H9 (cell line): ENCODE results near the gene SLC6A8. TPM values are rescaled to one million over a fixed set of nuclear protein-coding genes. Genes with fewer than 3 reads are reported as not detected.
"Not testable (repeated sequence)": the region's sequence is repeated elsewhere in the genome, so short reads cannot be mapped to it uniquely, and the experiment has no call there.

Source experiments
- DNase-seq: peaks from one replicate; pipeline ENCODE4 v3.0.0-alpha.2; 2017
- H2AFZ ChIP-seq: one replicate; pipeline ENCODE4 v1.6.1; 2013; ENCODE audit warnings: mild to moderate bottlenecking, low read length, control low read depth, moderate library complexity
- H2AK5ac ChIP-seq: 2 replicates; pipeline ENCODE4 v1.6.1; 2013; ENCODE audit warnings: low read length, control low read depth, mixed read lengths; ENCODE audit not compliant: insufficient read length
- H2BK120ac ChIP-seq: one replicate; pipeline ENCODE4 v1.6.1; 2013; ENCODE audit warnings: low read depth, mild to moderate bottlenecking, low read length, control low read depth, inconsistent platforms; ENCODE audit not compliant: poor library complexity, severe bottlenecking
- H2BK12ac ChIP-seq: 2 replicates; pipeline ENCODE4 v1.6.1; 2013; ENCODE audit warnings: low read length, control low read depth, mixed read lengths, low read depth; ENCODE audit not compliant: insufficient read length
- H2BK15ac ChIP-seq: 2 replicates; pipeline ENCODE4 v1.6.1; 2013; ENCODE audit warnings: low read depth, low read length, control low read depth
- H2BK20ac ChIP-seq: one replicate; pipeline ENCODE4 v1.6.1; 2013; ENCODE audit warnings: low read depth, mild to moderate bottlenecking, low read length, control low read depth, inconsistent platforms; ENCODE audit not compliant: poor library complexity, severe bottlenecking
- H2BK5ac ChIP-seq: 2 replicates; pipeline ENCODE4 v1.6.1; 2013; ENCODE audit warnings: low read length, control low read depth, mixed read lengths; ENCODE audit not compliant: insufficient read length
- H3K14ac ChIP-seq: 2 replicates; pipeline ENCODE4 v1.6.1; 2013; ENCODE audit warnings: low read length, control low read depth; ENCODE audit not compliant: insufficient read depth
- H3K18ac ChIP-seq: 2 replicates; pipeline ENCODE4 v1.6.1; 2013; ENCODE audit warnings: low read depth, mild to moderate bottlenecking, mixed read lengths, low read length, control low read depth; ENCODE audit not compliant: insufficient read length
- H3K23ac ChIP-seq: 2 replicates; pipeline ENCODE4 v1.6.1; 2013; ENCODE audit warnings: low read length, control low read depth, mixed read lengths, low read depth; ENCODE audit not compliant: insufficient read length
- H3K23me2 ChIP-seq: 2 replicates; pipeline ENCODE4 v1.6.1; 2013; ENCODE audit warnings: low read depth, mild to moderate bottlenecking, mixed read lengths, low read length, control low read depth; ENCODE audit not compliant: insufficient read length, poor library complexity, severe bottlenecking
- H3K27ac ChIP-seq: 2 replicates; pipeline ENCODE4 v1.5.1; 2013; ENCODE audit warnings: low read length, control low read depth, mixed read lengths, low read depth; ENCODE audit not compliant: insufficient read length
- H3K27me3 ChIP-seq: 2 replicates; pipeline ENCODE4 v1.6.1; 2013; ENCODE audit warnings: low read length, control low read depth, inconsistent platforms; ENCODE audit not compliant: insufficient read depth
- H3K4ac ChIP-seq: 2 replicates; pipeline ENCODE4 v1.6.1; 2013; ENCODE audit warnings: low read depth, mild to moderate bottlenecking, control low read depth, inconsistent platforms, low read length, moderate library complexity
- H3K4me1 ChIP-seq: 2 replicates; pipeline ENCODE4 v1.6.1; 2013; ENCODE audit warnings: low read length, control low read depth, inconsistent platforms; ENCODE audit not compliant: insufficient read depth
- H3K4me2 ChIP-seq: 2 replicates; pipeline ENCODE4 v1.6.1; 2013; ENCODE audit warnings: low read length, control low read depth, mixed read lengths; ENCODE audit not compliant: insufficient read length, insufficient read depth
- H3K56ac ChIP-seq: 2 replicates; pipeline ENCODE4 v1.6.1; 2013; ENCODE audit warnings: low read depth, mild to moderate bottlenecking, mixed read lengths, low read length, control low read depth; ENCODE audit not compliant: insufficient read length
- H3K79me1 ChIP-seq: 2 replicates; pipeline ENCODE4 v1.6.1; 2013; ENCODE audit warnings: low read depth, mild to moderate bottlenecking, moderate library complexity, low read length, control low read depth, inconsistent platforms; ENCODE audit not compliant: insufficient read depth, poor library complexity, severe bottlenecking
- H3K79me2 ChIP-seq: 2 replicates; pipeline ENCODE4 v1.6.1; 2013; ENCODE audit warnings: low read length, control low read depth, inconsistent platforms; ENCODE audit not compliant: insufficient read depth
- H3K9ac ChIP-seq: 2 replicates; pipeline ENCODE4 v1.6.1; 2013; ENCODE audit warnings: low read length, control low read depth, mixed read lengths; ENCODE audit not compliant: insufficient read length; ENCODE audit errors: extremely low read depth
- H3K9me3 ChIP-seq: one replicate; pipeline ENCODE4 v1.6.1; 2013; ENCODE audit warnings: low read depth, low read length, inconsistent platforms; ENCODE audit not compliant: control insufficient read depth
- H3T11ph ChIP-seq: one replicate; pipeline ENCODE4 v1.6.1; 2013; ENCODE audit warnings: mild to moderate bottlenecking, low read length, control low read depth, inconsistent platforms
- H4K20me1 ChIP-seq: one replicate; pipeline ENCODE4 v1.6.1; 2013; ENCODE audit not compliant: control insufficient read depth, insufficient read length, insufficient read depth
- H4K5ac ChIP-seq: 2 replicates; pipeline ENCODE4 v1.6.1; 2013; ENCODE audit warnings: low read depth, mild to moderate bottlenecking, mixed read lengths, low read length, control low read depth; ENCODE audit not compliant: insufficient read length
- H4K8ac ChIP-seq: replicated peaks from 2 replicates; pipeline ENCODE4 v1.6.1; 2013; ENCODE audit warnings: low read length, control low read depth, mixed read lengths, low read depth; ENCODE audit not compliant: insufficient read length
- H4K91ac ChIP-seq: 2 replicates; pipeline ENCODE4 v1.6.1; 2013; ENCODE audit warnings: low read depth, mild to moderate bottlenecking, moderate library complexity, mixed read lengths, low read length, control low read depth; ENCODE audit not compliant: insufficient read length
- H3K27ac Mint-ChIP-seq, 3 experiments: 2 replicates in 2 of 3; 3 replicates in 1 of 3; pipeline ENCODE4 v1.8.0; 2020 to 2021; ENCODE audit warnings: mixed read lengths in 3 of 3, mild to moderate bottlenecking in 1 of 3, moderate library complexity in 1 of 3
- H3K27me3 Mint-ChIP-seq: 2 replicates; pipeline ENCODE4 v1.8.0; 2021; ENCODE audit warnings: low read depth, mild to moderate bottlenecking, moderate library complexity, mixed read lengths
- H3K36me3 Mint-ChIP-seq, 3 experiments: 2 replicates in 2 of 3; 3 replicates in 1 of 3; pipeline ENCODE4 v1.8.0; 2020 to 2021; ENCODE audit warnings: low read depth in 3 of 3, mixed read lengths in 3 of 3; ENCODE audit not compliant: insufficient read depth in 1 of 3
- H3K4me1 Mint-ChIP-seq, 2 experiments: 2 replicates each; pipeline ENCODE4 v1.8.0; 2020; ENCODE audit warnings: mixed read lengths in 2 of 2
- H3K4me3 Mint-ChIP-seq, 2 experiments: 2 replicates in 1 of 2; 3 replicates in 1 of 2; pipeline ENCODE4 v1.8.0; 2020 to 2021; ENCODE audit warnings: mild to moderate bottlenecking in 2 of 2, mixed read lengths in 2 of 2, moderate library complexity in 1 of 2
- H3K9me3 Mint-ChIP-seq, 2 experiments: 2 replicates in 1 of 2; 3 replicates in 1 of 2; pipeline ENCODE4 v1.8.0; 2020; ENCODE audit warnings: mild to moderate bottlenecking in 2 of 2, mixed read lengths in 2 of 2, moderate library complexity in 1 of 2
- WGBS: extraction: QIAGEN DNeasy Blood & Tissue Kit; methylation state at CpG from one replicate; pipeline ENCODE4 v1.1.7; 2013; ENCODE audit warnings: missing lambda C conversion rate, low lambda C conversion rate, mixed read lengths; ENCODE audit not compliant: insufficient read length; ENCODE audit errors: extremely low coverage; 5-methylcytosine and 5-hydroxymethylcytosine counted together
- total RNA-seq: library from RNA; stranded (reverse); gene quantifications from 2 replicates; pipeline ENCODE4 v1.2.1, GENCODE V29; 2021
- TF ChIP-seq, protein P1 (sequence below): fragments of 200-600 bp; sonication (generic); conservative IDR thresholded peaks from 3 replicates; pipeline ENCODE4 v1.8.0; 2021; ENCODE audit warnings: antibody characterized with exemption, mild to moderate bottlenecking

Gene SLC6A8
- total RNA-seq, 1 experiment from 2014 or later, result 229 TPM

DNA sequence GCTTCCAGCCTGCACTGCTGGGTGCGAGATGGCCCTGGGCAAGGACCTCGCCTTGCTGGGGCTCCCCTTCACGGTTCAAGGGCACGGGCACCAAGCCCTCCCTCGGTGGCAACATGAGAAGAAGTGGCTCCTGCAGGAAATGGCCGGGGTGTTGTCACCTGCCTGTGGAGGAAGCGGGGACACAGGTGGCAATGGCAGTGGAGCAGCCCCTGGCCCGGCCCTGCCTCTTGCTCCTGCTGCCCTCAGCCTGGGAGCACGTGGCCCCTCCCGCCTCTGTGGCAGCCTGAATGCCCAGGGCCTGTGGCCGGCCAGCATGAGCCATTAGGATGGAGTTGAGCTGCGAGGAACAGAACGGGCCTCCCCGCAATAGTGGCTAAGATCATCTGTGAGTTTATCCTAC lies 53.7 kb downstream of the SLC6A8 start:
- peaks cover 4 to 16% (median 7%) of the 10 kb centered on the region in 3 experiments; a peak in 6 of 7 replicates for H3K36me3 Mint-ChIP-seq
- no peaks in the 10 kb centered on the region for H3K27me3 ChIP-seq
- no peak overlapping the region for H3K27ac ChIP-seq
- H2BK120ac ChIP-seq, result no peak overlapping the region
- no peak overlapping the region for H4K5ac ChIP-seq
- H2BK5ac ChIP-seq, result no peak overlapping the region
- no peak overlapping the region for H3K18ac ChIP-seq
- H2AK5ac ChIP-seq, result no peak overlapping the region
- no peak overlapping the region for H2BK15ac ChIP-seq
- H3K27me3 Mint-ChIP-seq, result peaks cover 3% of the 10 kb centered on the region; the same call in 1 of the 2 replicates
- H3K79me1 ChIP-seq, result no peaks in the 10 kb centered on the region
- WGBS, result no CpG with 5 or more reads among the region's 14 CpGs
- H4K20me1 ChIP-seq, result no peaks in the 10 kb centered on the region
- TF ChIP-seq, protein P1, sequence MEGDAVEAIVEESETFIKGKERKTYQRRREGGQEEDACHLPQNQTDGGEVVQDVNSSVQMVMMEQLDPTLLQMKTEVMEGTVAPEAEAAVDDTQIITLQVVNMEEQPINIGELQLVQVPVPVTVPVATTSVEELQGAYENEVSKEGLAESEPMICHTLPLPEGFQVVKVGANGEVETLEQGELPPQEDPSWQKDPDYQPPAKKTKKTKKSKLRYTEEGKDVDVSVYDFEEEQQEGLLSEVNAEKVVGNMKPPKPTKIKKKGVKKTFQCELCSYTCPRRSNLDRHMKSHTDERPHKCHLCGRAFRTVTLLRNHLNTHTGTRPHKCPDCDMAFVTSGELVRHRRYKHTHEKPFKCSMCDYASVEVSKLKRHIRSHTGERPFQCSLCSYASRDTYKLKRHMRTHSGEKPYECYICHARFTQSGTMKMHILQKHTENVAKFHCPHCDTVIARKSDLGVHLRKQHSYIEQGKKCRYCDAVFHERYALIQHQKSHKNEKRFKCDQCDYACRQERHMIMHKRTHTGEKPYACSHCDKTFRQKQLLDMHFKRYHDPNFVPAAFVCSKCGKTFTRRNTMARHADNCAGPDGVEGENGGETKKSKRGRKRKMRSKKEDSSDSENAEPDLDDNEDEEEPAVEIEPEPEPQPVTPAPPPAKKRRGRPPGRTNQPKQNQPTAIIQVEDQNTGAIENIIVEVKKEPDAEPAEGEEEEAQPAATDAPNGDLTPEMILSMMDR, result no peak
- H4K91ac ChIP-seq, result no peak overlapping the region
- H3K9ac ChIP-seq, result no peak overlapping the region
- no peak overlapping the region for H3K14ac ChIP-seq
- H4K8ac ChIP-seq, result no peak overlapping the region
- H3T11ph ChIP-seq, result no peak overlapping the region
- H3K9me3 ChIP-seq, result peaks cover 5% of the 10 kb centered on the region
- no peak for DNase-seq
- no peak overlapping the region for H2BK20ac ChIP-seq
- peaks cover 7% of the 10 kb centered on the region for H3K23me2 ChIP-seq
- H3K4me1 Mint-ChIP-seq, result peaks cover 0 to 4% of the 10 kb centered on the region in 2 experiments; a peak in 2 of 4 replicates
- no peaks in the 10 kb centered on the region for H3K4me1 ChIP-seq
- no peak overlapping the region for H2AFZ ChIP-seq
- H3K9me3 Mint-ChIP-seq, result peaks cover 59 to 76% of the 10 kb centered on the region in 2 experiments
- no peak overlapping the region for H3K23ac ChIP-seq
- H2BK12ac ChIP-seq, result no peak overlapping the region
- no peak overlapping the region for H3K4me2 ChIP-seq
- H3K27ac Mint-ChIP-seq, result no peak overlapping the region
- no peaks in the 10 kb centered on the region for H3K79me2 ChIP-seq
- H3K4me3 Mint-ChIP-seq, result no peak overlapping the region
- H3K56ac ChIP-seq, result no peak overlapping the region
- no peak overlapping the region for H3K4ac ChIP-seq

- not testable (repeated sequence) for H2AK5ac ChIP-seq, H3K4me1 ChIP-seq, H3K9ac ChIP-seq, H3K4ac ChIP-seq, DNase-seq, H3K27ac ChIP-seq, H2BK12ac ChIP-seq, H4K20me1 ChIP-seq, H3K4me1 Mint-ChIP-seq, H3K4me3 Mint-ChIP-seq, H3K23ac ChIP-seq, H4K5ac ChIP-seq, H3K4me2 ChIP-seq, H2BK20ac ChIP-seq, H3K27me3 Mint-ChIP-seq, H3T11ph ChIP-seq, H3K27me3 ChIP-seq, H3K79me1 ChIP-seq, H3K9me3 ChIP-seq, H2BK120ac ChIP-seq, H3K14ac ChIP-seq, H3K56ac ChIP-seq, H2BK15ac ChIP-seq, H4K91ac ChIP-seq, H4K8ac ChIP-seq, H3K18ac ChIP-seq, H2AFZ ChIP-seq, H3K23me2 ChIP-seq, H3K27ac Mint-ChIP-seq, H2BK5ac ChIP-seq, H3K79me2 ChIP-seq
- no CpG with 5 or more reads among the region's 14 CpGs for WGBS
- H3K9me3 Mint-ChIP-seq, result peaks cover 61 to 78% of the 10 kb centered on the region in 2 experiments
- peaks cover 2 to 14% (median 4%) of the 10 kb centered on the region in 3 experiments; a peak in 6 of 7 replicates for H3K36me3 Mint-ChIP-seq
Measured at GRCh38 chrX:153742111-153742510, 54.4 kb downstream of the SLC6A8 start.
